GM12801 (cell line): ENCODE results near the gene SCFD2.

ENCODE experiments used
- CTCF ChIP-seq: IDR thresholded peaks from one replicate; pipeline ENCODE4 v1.5.1; 2011; ENCODE audit warnings: control low read depth; ENCODE audit not compliant: insufficient read length; ENCODE audit errors: extremely low read depth

The SCFD2 gene

GRCh38 chr4:53088152-53088551 lies 277.7 kb downstream of the SCFD2 start:
- no peak for TF ChIP-seq CTCF

GRCh38 chr4:53076374-53076958 lies 289.4 kb downstream of the SCFD2 start:
- TF ChIP-seq CTCF: no peak

DNA sequence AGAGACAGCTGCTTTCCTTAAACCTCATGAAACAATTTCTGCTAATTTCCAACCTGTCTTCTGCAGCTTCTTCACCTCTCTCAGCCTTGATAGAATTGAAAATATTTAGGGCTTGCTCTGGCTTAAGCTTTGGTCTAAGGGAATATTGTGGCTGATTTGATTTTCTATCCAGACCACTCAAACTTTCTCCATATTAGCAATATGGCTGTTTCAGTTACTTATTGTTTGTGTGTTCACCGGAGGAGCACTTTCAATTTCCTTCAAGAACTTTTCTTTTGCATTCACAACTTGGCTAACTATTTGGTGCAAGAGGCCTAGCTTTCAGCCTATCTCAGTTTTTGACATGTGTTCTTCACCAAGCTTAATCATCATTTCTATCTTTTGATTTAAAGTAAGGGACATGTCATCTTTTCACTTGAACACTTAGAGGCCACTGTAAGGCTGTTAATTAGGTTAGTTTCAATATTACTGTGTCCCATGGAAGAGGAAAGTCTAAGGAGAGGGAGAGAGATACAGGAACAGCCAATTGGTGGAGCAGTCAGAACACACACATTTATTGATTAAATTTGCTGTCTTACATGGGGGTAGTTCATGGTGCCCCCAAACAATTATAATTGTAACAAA lies 290.6 kb downstream of the SCFD2 start:
- no peak for TF ChIP-seq CTCF

GRCh38 chr4:53068755-53069330 lies 297.0 kb downstream of the SCFD2 start:
- TF ChIP-seq CTCF: no peak

DNA sequence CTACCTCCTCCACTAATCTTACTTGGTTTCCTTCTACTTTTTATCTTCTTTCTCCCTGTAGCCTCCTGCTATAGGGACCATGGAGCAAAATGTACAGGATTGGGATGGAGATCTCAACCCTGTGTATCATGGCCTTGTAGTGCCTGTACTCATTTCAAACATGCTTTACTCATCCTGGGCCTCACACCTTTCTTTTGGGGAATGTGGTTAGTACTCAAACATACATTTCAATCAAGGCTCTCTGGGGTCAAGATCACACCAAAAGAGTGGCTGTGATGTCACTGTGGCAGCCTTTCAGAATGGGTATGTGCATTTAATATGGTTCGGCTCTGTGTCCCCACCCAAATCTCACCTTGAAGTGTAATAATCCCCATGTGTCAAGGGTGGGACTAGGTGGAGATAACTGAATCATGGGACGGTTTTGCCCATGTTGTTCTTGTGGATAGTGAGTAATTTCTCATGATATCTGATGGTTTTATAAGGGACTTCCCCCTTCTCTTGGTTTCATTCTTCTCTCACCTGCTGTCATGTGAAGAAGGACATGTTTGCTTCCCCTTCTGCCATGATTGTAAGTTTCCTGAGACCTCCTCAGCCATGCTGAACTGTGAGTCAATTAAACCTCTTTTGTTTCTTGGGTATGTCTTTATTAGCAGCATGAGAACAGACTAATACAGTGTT lies 298.6 kb downstream of the SCFD2 start:
- TF ChIP-seq CTCF: no peak

- no peak for TF ChIP-seq CTCF
These were observed 299.7 kb downstream of the SCFD2 start for GRCh38 chr4:53066155-53066554.

DNA sequence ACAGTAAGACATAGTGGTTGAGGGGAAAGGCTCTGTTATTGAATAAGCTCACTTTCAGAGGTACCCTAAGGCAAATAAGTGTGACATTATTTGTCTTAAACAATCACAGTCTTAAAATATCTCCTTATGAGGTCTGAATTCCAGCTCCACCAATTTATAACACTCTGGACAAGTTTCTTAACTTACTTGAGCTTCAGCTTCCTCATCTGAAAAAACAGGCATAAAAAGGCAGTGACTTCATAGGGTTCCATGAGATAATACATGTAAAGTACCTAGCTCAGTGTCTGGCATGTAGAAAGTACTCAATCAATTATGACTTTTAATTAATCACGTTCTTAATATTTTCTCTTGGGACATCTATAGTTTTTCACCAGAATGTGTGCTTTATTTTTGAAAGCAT lies 301.3 kb downstream of the SCFD2 start:
- no peak for TF ChIP-seq CTCF
